ENCODE data around the gene TAS2R41. TPM values are rescaled to one million over a fixed set of nuclear protein-coding genes. Genes with fewer than 3 reads are reported as not detected.

Gene TAS2R41, protein sequence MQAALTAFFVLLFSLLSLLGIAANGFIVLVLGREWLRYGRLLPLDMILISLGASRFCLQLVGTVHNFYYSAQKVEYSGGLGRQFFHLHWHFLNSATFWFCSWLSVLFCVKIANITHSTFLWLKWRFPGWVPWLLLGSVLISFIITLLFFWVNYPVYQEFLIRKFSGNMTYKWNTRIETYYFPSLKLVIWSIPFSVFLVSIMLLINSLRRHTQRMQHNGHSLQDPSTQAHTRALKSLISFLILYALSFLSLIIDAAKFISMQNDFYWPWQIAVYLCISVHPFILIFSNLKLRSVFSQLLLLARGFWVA
- not detected in 2 replicates for total RNA-seq (2012; rRNA removed)

DNA sequence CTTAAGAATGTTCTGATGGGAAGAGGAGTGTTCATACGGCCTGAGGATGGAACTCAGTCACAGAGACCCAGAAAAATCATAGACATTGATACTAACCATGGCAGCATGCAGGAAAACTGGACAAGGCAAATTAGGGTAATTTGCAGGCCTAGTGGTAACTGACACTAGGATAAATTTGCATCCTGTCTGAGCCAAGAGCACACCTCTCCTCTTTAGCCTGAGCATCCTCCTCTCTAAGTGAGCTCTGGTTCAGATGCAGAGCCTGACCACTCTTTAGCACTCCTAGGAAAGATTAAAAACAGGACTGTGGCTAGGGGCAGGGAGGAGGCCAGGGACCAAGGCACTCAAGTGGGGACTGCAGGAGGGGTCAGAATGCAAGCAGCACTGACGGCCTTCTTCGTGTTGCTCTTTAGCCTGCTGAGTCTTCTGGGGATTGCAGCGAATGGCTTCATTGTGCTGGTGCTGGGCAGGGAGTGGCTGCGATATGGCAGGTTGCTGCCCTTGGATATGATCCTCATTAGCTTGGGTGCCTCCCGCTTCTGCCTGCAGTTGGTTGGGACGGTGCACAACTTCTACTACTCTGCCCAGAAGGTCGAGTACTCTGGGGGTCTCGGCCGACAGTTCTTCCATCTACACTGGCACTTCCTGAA, at the start of gene TAS2R41:
Gene TAS2R41, plus strand, starts transcription at position 373 of the 650 bp plus-strand sequence. Its CDS starts 0 bp downstream, at position 373.
- no peaks in the 10 kb centered on the region for H3K36me3 ChIP-seq (ENCODE audit: insufficient read depth, low read length)

DNA sequence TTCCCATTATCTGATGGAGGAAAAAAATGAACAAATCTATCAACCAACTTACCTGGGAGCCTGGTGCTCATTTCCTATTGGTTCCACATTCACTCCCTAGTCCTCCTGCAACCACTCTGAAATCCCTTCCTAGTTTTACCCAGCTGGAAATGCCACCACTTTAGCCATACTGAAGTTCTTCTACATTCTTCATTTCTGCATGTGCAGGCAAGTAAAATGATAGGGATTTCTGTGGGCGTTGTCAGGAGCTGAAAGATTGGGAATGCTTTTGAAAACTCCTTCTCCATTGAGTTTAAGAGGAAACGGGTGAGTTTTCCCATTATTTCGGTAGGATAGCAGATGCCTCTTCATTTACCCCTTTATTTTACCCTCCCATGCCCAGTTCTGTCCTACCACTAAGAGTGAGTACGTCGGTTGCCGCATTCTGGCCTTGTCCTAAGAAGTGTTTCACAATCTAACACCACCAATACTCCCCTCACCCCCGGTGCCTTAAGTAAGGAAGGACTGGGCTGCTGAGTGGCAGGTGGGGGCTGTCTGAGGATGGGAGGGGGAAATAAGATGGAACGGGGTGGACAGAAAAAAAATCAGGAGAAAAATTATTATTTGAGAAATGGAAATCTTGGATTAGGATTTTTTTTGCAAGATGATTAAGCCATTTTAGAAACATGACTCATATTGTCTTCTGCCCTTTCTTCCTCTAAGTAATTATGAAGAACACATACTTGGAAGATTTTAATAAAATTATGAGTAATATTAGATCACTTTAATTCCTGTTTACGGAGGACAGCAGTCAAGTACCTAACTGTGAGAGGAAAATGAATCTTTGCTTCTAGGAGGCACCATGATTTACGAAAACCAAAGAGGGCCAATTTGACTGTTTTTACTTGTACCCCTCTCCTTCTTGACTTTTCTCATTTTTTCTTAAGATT, 47.6 kb upstream of the TAS2R41 start:
- peak overlapping the region; percentile 42 for H3K4me2 ChIP-seq (ENCODE audit: low read length)
- H3K4me3 ChIP-seq (ENCODE audit: low read length), result no peak overlapping the region
- no peaks in the 10 kb centered on the region for H3K27me3 ChIP-seq (ENCODE audit: control insufficient read depth, insufficient read depth, low read length)
- no peaks in the 10 kb centered on the region for H3K36me3 ChIP-seq (ENCODE audit: insufficient read depth, low read length)
- no peak overlapping the region for H3K9ac ChIP-seq (ENCODE audit: low read depth, low read length)
- no peaks in the 10 kb centered on the region for H3K9me3 ChIP-seq (replicated peaks; ENCODE audit: low read length)
- H3K4me1 ChIP-seq (ENCODE audit: control insufficient read depth, insufficient read depth, low read length), result peaks cover 21% of the 10 kb centered on the region

More for the DNA sequence above, at the start of gene TAS2R41:
- Histone ChIP-seq H3K4me1 (ENCODE audit: control insufficient read depth, insufficient read depth, low read length) (no peaks in the 10 kb centered on the region), H3K4me2 (ENCODE audit: low read length) (no peak within 1 kb of the TSS), H3K27me3 (ENCODE audit: control insufficient read depth, insufficient read depth, low read length) (no peaks in the 10 kb centered on the region), H3K4me3 (ENCODE audit: low read length) (no peak within 1 kb of the TSS), H3K9ac (ENCODE audit: low read depth, low read length) (no peak within 1 kb of the TSS), H3K9me3 (replicated peaks; ENCODE audit: low read length) (no peaks in the 10 kb centered on the region)

DNA sequence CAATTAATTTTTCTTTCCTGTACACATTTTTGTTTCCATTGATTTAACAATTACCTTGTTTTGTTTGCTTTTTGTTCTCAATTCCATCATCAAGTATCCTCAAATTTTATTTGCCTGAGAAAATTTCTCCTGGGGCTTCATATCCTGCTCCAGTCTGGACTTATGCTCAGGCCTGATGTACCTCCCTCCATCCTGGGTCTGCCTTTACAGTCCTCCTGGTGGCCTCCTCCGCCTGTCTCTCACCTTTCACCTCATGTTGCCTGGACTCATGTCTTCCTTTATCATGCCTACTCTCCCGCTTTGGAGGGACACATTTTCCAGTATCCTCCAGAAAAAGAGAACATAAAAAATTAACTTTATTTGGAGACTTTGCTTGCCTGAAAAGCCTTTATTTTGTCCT, 46.6 kb upstream of the TAS2R41 start:
- Histone ChIP-seq H3K4me1 (ENCODE audit: control insufficient read depth, insufficient read depth, low read length) (peaks cover 25% of the 10 kb centered on the region), H3K4me2 (ENCODE audit: low read length) (no peak overlapping the region), H3K27me3 (ENCODE audit: control insufficient read depth, insufficient read depth, low read length) (no peaks in the 10 kb centered on the region), H3K36me3 (ENCODE audit: insufficient read depth, low read length) (no peaks in the 10 kb centered on the region), H3K9ac (ENCODE audit: low read depth, low read length) (no peak overlapping the region), H3K9me3 (replicated peaks; ENCODE audit: low read length) (no peaks in the 10 kb centered on the region), H3K4me3 (ENCODE audit: low read length) (no peak overlapping the region)

DNA sequence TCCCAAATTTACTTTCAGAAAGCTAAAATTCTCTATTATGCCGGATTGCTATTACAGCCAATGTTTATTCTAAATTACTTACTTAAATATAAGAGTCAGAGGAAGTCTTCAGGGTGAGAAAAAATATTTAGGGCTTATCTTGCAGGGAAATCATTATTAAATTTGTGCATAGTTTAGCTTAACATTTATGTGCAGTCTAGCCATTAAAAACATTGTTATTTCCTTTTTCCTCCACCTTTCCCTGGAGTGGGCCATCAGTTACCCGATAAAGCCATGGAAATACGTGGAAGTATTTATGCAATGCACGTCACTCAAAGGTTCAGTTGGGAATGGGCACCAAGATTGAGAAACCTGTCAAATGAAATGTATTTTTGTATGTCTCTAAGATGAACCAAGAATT, 43.9 kb upstream of the TAS2R41 start:
- no peaks in the 10 kb centered on the region for H3K36me3 ChIP-seq (ENCODE audit: insufficient read depth, low read length)
- no peak overlapping the region for H3K4me2 ChIP-seq (ENCODE audit: low read length)
- no peaks in the 10 kb centered on the region for H3K27me3 ChIP-seq (ENCODE audit: control insufficient read depth, insufficient read depth, low read length)
- no peak overlapping the region for H3K4me3 ChIP-seq (ENCODE audit: low read length)
- H3K4me1 ChIP-seq (ENCODE audit: control insufficient read depth, insufficient read depth, low read length), result peaks cover 25% of the 10 kb centered on the region
- H3K9me3 ChIP-seq (replicated peaks; ENCODE audit: low read length), result no peaks in the 10 kb centered on the region
- no peak overlapping the region for H3K9ac ChIP-seq (ENCODE audit: low read depth, low read length)

DNA sequence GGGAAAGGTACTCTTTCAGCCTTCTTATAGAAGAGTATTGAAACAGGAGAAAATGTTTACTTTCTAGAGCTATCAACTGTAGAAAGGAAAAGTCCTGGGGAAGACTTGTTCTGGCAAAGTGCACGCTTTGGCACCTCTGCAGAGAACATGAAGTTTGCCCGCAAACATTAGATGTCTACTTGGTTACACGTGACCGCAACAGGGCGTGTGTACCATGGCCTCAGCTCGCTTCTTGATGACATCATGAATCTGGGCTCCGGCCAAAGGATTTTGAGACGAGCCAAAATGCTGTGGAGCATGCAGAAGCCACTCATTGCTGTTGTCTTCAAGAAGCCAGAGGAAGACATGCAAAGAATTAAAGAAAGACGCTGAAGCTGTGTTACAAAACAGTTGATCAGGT, 43.0 kb upstream of the TAS2R41 start:
- H3K4me1 ChIP-seq (ENCODE audit: control insufficient read depth, insufficient read depth, low read length), result peaks cover 24% of the 10 kb centered on the region
- H3K4me3 ChIP-seq (ENCODE audit: low read length), result no peak overlapping the region
- no peak overlapping the region for H3K9ac ChIP-seq (ENCODE audit: low read depth, low read length)
- no peaks in the 10 kb centered on the region for H3K27me3 ChIP-seq (ENCODE audit: control insufficient read depth, insufficient read depth, low read length)
- no peaks in the 10 kb centered on the region for H3K9me3 ChIP-seq (replicated peaks; ENCODE audit: low read length)
- H3K36me3 ChIP-seq (ENCODE audit: insufficient read depth, low read length), result no peaks in the 10 kb centered on the region
- peak overlapping the region; percentile 9 for H3K4me2 ChIP-seq (ENCODE audit: low read length)

DNA sequence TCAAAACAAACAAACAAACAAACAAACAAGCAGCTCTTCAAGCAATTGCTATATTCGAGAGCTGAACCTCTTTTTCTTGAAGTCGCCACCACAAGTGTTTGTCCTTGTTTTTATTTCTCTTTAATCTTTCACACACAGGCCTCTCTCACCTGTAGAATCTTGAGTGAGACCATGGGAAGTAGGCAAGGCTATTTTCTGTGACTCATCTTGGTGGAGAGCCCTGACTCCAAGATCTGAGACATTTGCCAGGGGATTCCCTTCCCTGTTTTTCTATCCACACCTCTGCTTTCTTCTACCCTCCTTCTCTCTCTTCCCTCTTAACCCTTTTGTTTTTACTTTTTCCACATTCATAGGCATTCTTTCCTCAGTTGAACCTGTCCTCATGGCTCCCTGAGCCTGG, 42.4 kb upstream of the TAS2R41 start:
- Histone ChIP-seq H3K4me2 (ENCODE audit: low read length) (no peak overlapping the region), H3K36me3 (ENCODE audit: insufficient read depth, low read length) (no peaks in the 10 kb centered on the region), H3K27me3 (ENCODE audit: control insufficient read depth, insufficient read depth, low read length) (no peaks in the 10 kb centered on the region), H3K9me3 (replicated peaks; ENCODE audit: low read length) (no peaks in the 10 kb centered on the region), H3K4me1 (ENCODE audit: control insufficient read depth, insufficient read depth, low read length) (peaks cover 18% of the 10 kb centered on the region), H3K9ac (ENCODE audit: low read depth, low read length) (no peak overlapping the region), H3K4me3 (ENCODE audit: low read length) (no peak overlapping the region)

DNA sequence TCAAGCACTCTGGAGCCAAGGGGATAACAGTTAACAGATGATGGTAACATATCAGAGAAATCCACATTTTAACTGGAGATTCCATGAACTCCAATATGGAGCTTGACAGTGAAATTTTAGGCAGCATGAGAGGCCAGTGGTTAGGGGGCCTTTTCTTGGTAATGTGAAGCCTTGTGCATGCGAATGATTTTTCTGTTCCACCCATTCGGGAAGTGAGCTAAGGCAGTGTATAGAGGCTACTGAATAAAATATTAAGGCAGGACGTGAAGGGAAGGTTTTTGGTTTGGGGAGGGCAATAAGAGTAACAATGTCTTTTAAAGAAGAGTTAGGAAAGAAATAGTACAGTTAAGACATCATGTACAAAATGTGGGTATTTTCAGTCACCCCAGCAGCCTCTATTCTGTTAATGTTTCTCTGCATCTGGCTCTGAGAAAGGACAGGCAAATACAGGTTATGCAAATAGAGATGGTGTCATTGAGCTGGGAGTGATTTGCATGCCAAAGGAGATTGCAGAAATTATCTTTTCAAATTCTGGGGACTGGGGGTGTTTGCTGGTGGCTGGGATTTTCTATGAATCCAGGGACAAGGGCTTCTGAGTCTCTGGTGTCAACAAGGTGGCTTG, 41.2 kb upstream of the TAS2R41 start:
- H3K9me3 ChIP-seq (replicated peaks; ENCODE audit: low read length), result no peaks in the 10 kb centered on the region

DNA sequence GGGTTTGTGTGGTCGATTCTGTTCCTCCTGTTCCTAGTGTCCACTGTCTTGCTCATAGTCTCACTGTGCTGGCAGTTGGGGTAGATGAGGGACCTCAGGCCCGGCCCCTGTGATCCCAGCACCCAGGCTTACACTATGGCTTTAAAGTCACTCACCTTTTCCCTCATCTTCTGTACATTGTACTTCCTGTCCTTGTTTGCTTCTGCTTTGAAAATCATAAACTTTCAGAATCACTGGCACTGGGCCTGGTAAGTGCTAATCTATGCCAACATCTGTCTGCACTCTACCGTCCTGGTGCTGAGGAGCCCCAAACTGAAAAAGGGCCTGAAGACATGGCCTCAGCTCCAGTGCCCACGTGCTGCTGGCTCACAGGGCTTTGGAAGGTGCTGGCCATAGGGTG, 40.1 kb upstream of the TAS2R41 start:
- H3K36me3 ChIP-seq (ENCODE audit: insufficient read depth, low read length), result no peaks in the 10 kb centered on the region
- H3K9ac ChIP-seq (ENCODE audit: low read depth, low read length), result no peak overlapping the region
- peaks cover 11% of the 10 kb centered on the region for H3K4me1 ChIP-seq (ENCODE audit: control insufficient read depth, insufficient read depth, low read length)
- no peak overlapping the region for H3K4me3 ChIP-seq (ENCODE audit: low read length)
- no peak overlapping the region for H3K4me2 ChIP-seq (ENCODE audit: low read length)
- H3K9me3 ChIP-seq (replicated peaks; ENCODE audit: low read length), result no peaks in the 10 kb centered on the region
- H3K27me3 ChIP-seq (ENCODE audit: control insufficient read depth, insufficient read depth, low read length), result peaks cover 6% of the 10 kb centered on the region

More for the DNA sequence above, 41.2 kb upstream of the TAS2R41 start:
- no peaks in the 10 kb centered on the region for H3K36me3 ChIP-seq (ENCODE audit: insufficient read depth, low read length)
- no peak overlapping the region for H3K4me3 ChIP-seq (ENCODE audit: low read length)
- H3K4me2 ChIP-seq (ENCODE audit: low read length), result no peak overlapping the region
- peaks cover 6% of the 10 kb centered on the region for H3K27me3 ChIP-seq (ENCODE audit: control insufficient read depth, insufficient read depth, low read length)
- no peak overlapping the region for H3K9ac ChIP-seq (ENCODE audit: low read depth, low read length)
- peaks cover 11% of the 10 kb centered on the region for H3K4me1 ChIP-seq (ENCODE audit: control insufficient read depth, insufficient read depth, low read length)

DNA sequence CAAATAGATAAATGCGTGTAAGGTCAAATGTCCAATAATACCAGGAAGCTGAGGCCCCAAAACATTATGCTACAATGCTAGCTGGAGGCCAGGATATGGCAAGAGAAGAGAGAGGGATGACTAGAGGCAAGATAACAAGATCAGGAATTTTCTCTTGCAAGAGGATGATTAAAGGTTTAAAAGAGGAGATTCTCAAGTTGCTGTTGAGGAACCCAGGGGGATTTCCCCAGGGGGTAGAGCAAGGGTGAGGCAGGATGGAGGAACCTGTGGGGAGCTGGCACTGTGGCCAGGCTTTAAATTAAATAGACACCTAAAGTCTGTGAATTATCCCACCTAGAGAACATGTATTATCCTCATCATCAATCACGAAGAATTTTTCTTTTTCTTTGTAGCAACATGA, 37.8 kb upstream of the TAS2R41 start:
- no peak overlapping the region for H3K9ac ChIP-seq (ENCODE audit: low read depth, low read length)
- H3K4me3 ChIP-seq (ENCODE audit: low read length), result no peak overlapping the region
- H3K4me1 ChIP-seq (ENCODE audit: control insufficient read depth, insufficient read depth, low read length), result peaks cover 6% of the 10 kb centered on the region
- no peak overlapping the region for H3K4me2 ChIP-seq (ENCODE audit: low read length)
- peaks cover 18% of the 10 kb centered on the region for H3K27me3 ChIP-seq (ENCODE audit: control insufficient read depth, insufficient read depth, low read length)
- no peaks in the 10 kb centered on the region for H3K9me3 ChIP-seq (replicated peaks; ENCODE audit: low read length)
- no peaks in the 10 kb centered on the region for H3K36me3 ChIP-seq (ENCODE audit: insufficient read depth, low read length)

DNA sequence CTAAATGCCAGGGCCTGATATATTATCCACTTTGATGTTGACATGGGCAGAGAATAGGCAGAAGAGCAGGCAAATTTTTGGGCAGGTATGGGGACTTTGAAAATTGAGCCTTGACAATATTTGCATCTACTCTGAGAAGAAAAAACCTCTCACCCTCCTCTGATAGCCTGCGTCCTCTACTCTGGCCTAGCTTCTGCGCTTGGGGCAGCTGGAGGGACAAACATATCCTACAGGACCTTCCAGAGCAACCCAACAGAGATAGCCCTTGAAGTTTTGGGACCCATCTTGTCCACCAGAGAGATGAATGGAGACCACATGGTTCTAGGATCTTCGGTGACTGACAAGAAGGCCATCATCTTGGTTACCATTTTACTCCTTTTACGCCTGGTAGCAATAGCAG, 34.5 kb upstream of the TAS2R41 start, which contains the start of gene TAS2R60:
Gene TAS2R60, plus strand, starts transcription at position 301 of the 400 bp plus-strand sequence. Its CDS starts 0 bp downstream, at position 301.
- no peak within 1 kb of the TSS for H3K4me2 ChIP-seq (ENCODE audit: low read length)
- H3K4me1 ChIP-seq (ENCODE audit: control insufficient read depth, insufficient read depth, low read length), result no peaks in the 10 kb centered on the region
- no peak within 1 kb of the TSS for H3K4me3 ChIP-seq (ENCODE audit: low read length)
- no peaks in the 10 kb centered on the region for H3K36me3 ChIP-seq (ENCODE audit: insufficient read depth, low read length)
- H3K27me3 ChIP-seq (ENCODE audit: control insufficient read depth, insufficient read depth, low read length), result peaks cover 35% of the 10 kb centered on the region
- H3K9me3 ChIP-seq (replicated peaks; ENCODE audit: low read length), result no peaks in the 10 kb centered on the region
- H3K9ac ChIP-seq (ENCODE audit: low read depth, low read length), result no peak within 1 kb of the TSS

All from skeletal muscle satellite cell (primary cell).